IMR-90 (cell line): Measurements from ENCODE around the gene PPL. TPM values are rescaled to one million over a fixed set of nuclear protein-coding genes. Genes with fewer than 3 reads are reported as not detected.
A peak's percentile ranks its signal among the peaks of the same experiment; 100 is the strongest.

ENCODE experiments used
- ATAC-seq: fragments of 200-7000 bp; cut with Tn5 transposase; 2 replicates; pipeline ENCODE4 v1.9.1; 2020; ENCODE audit warnings: low read depth, mild to moderate bottlenecking, moderate library complexity
- BruUV-seq: library from RNA; stranded (reverse); fragments of 400-500 nt; replicated peaks from 2 replicates; lab custom pipeline; 2021; lab: Mats Ljungman, UMichigan
- CTCF ChIA-PET: fragments of 300-600 bp; formaldehyde crosslinking; extraction: SDS; loops from one replicate; lab custom pipeline; 2021; ENCODE audit warnings: antibody characterized with exemption; lab: Yijun Ruan, JAX
- POLR2A ChIA-PET: fragments of 300-600 bp; sonication (Branson Sonifier 250); formaldehyde crosslinking; loops from one replicate; lab custom pipeline; 2022; ENCODE audit warnings: antibody characterized with exemption; ENCODE audit not compliant: unreplicated experiment; lab: Charles Lee
- DNase-seq: peaks from one replicate; pipeline ENCODE4 v3.0.0; 2013
- H2AFZ ChIP-seq: replicated peaks from 2 replicates; pipeline ENCODE3; 2013; ENCODE audit warnings: low read length, mild to moderate bottlenecking; ENCODE audit not compliant: poor library complexity
- H2AK5ac ChIP-seq: 2 replicates; pipeline ENCODE4 v1.6.1; 2013; ENCODE audit warnings: low read depth, low read length, inconsistent platforms
- H2AK9ac ChIP-seq: replicated peaks from 2 replicates; pipeline ENCODE3; 2013; ENCODE audit warnings: mild to moderate bottlenecking, low read depth, low read length, moderate library complexity; ENCODE audit not compliant: poor library complexity
- H2BK120ac ChIP-seq: 2 replicates; pipeline ENCODE4 v1.6.1; 2013; ENCODE audit warnings: low read depth, low read length, inconsistent platforms
- H2BK15ac ChIP-seq: 3 replicates; pipeline ENCODE4 v1.6.1; 2013; ENCODE audit warnings: low read depth, low read length, inconsistent platforms
- H2BK20ac ChIP-seq: 2 replicates; pipeline ENCODE4 v1.6.1; 2013; ENCODE audit warnings: low read depth, mild to moderate bottlenecking, inconsistent platforms, low read length, moderate library complexity
- H2BK5ac ChIP-seq: 2 replicates; pipeline ENCODE4 v1.6.1; 2013; ENCODE audit warnings: mild to moderate bottlenecking, low read depth, low read length, inconsistent platforms; ENCODE audit not compliant: poor library complexity, severe bottlenecking
- H3K14ac ChIP-seq: replicated peaks from 2 replicates; pipeline ENCODE4 v1.6.1; 2013; ENCODE audit warnings: low read depth, low read length, inconsistent platforms
- H3K18ac ChIP-seq: 2 replicates; pipeline ENCODE4 v1.6.1; 2013; ENCODE audit warnings: low read depth, low read length, control low read depth
- H3K23ac ChIP-seq: 2 replicates; pipeline ENCODE4 v1.6.1; 2013; ENCODE audit warnings: low read depth, low read length, inconsistent platforms
- H3K27ac ChIP-seq: 2 replicates; pipeline ENCODE4 v1.5.1; 2013; ENCODE audit warnings: mild to moderate bottlenecking, control low read depth, low read length; ENCODE audit not compliant: insufficient read depth
- H3K27me3 ChIP-seq: 2 replicates; pipeline ENCODE4 v1.6.1; 2013; ENCODE audit warnings: low read length; ENCODE audit not compliant: control insufficient read depth, insufficient read depth
- H3K36me3 ChIP-seq: 2 replicates; pipeline ENCODE4 v1.6.1; 2013; ENCODE audit warnings: low read length, mixed read lengths; ENCODE audit not compliant: control insufficient read depth, insufficient read depth
- H3K4ac ChIP-seq: 2 replicates; pipeline ENCODE4 v1.6.1; 2013; ENCODE audit warnings: low read depth, low read length, inconsistent platforms
- H3K4me1 ChIP-seq: 2 replicates; pipeline ENCODE4 v1.6.1; 2013; ENCODE audit warnings: low read length, mixed read lengths; ENCODE audit not compliant: control insufficient read depth, insufficient read depth
- H3K4me2 ChIP-seq: 2 replicates; pipeline ENCODE4 v1.6.1; 2013; ENCODE audit warnings: low read depth, mild to moderate bottlenecking, control low read depth, low read length, moderate library complexity
- H3K4me3 ChIP-seq: 2 replicates; pipeline ENCODE4 v1.5.1; 2013; ENCODE audit warnings: low read depth, mild to moderate bottlenecking, control low read depth, low read length, moderate library complexity; ENCODE audit not compliant: insufficient read depth
- H3K56ac ChIP-seq: 2 replicates; pipeline ENCODE4 v1.6.1; 2013; ENCODE audit warnings: low read length, inconsistent platforms; ENCODE audit not compliant: insufficient read depth; ENCODE audit errors: extremely low read depth
- H3K79me1 ChIP-seq, 2 experiments: 2 replicates each; pipeline ENCODE4 v1.6.1; 2013; ENCODE audit warnings: low read length in 2 of 2, inconsistent platforms in 1 of 2, low read depth in 1 of 2
- H3K9ac ChIP-seq: 2 replicates; pipeline ENCODE4 v1.6.1; 2013; ENCODE audit warnings: low read depth, low read length, control low read depth
- H3K9me1 ChIP-seq: 2 replicates; pipeline ENCODE4 v1.6.1; 2013; ENCODE audit warnings: low read length, inconsistent platforms; ENCODE audit not compliant: insufficient read depth
- H3K9me3 ChIP-seq: 2 replicates; pipeline ENCODE4 v1.6.1; 2013; ENCODE audit warnings: low read length; ENCODE audit not compliant: control insufficient read depth, insufficient read depth
- H4K20me1 ChIP-seq: 2 replicates; pipeline ENCODE4 v1.6.1; 2013; ENCODE audit warnings: low read length, inconsistent platforms; ENCODE audit not compliant: insufficient read depth
- H4K5ac ChIP-seq: 2 replicates; pipeline ENCODE4 v1.6.1; 2013; ENCODE audit warnings: mild to moderate bottlenecking, low read depth, low read length, control low read depth
- H4K8ac ChIP-seq, 2 experiments: 2 replicates each; pipeline ENCODE4 v1.6.1; 2013; ENCODE audit warnings: low read depth in 2 of 2, low read length in 2 of 2, control low read depth in 1 of 2, inconsistent platforms in 1 of 2
- H4K91ac ChIP-seq: 2 replicates; pipeline ENCODE4 v1.6.1; 2013; ENCODE audit warnings: low read depth, low read length, inconsistent platforms; ENCODE audit not compliant: insufficient read depth
- BHLHE40 ChIP-seq: fragments of 150-350 bp; IDR thresholded peaks from 2 replicates; pipeline ENCODE4 v1.6.1; 2016; ENCODE audit warnings: mild to moderate bottlenecking, low read depth, low read length
- CEBPB ChIP-seq: IDR thresholded peaks from 2 replicates; pipeline ENCODE4 v1.6.1; 2012; ENCODE audit warnings: low read depth, low read length, improper control_type of control experiment
- CHD1 ChIP-seq: IDR thresholded peaks from 2 replicates; pipeline ENCODE4 v1.6.1; 2012; ENCODE audit warnings: low read depth, low read length, improper control_type of control experiment
- MAZ ChIP-seq: IDR thresholded peaks from 2 replicates; pipeline ENCODE4 v1.6.1; 2012; ENCODE audit warnings: low read depth, mild to moderate bottlenecking, low read length, improper control_type of control experiment, moderate library complexity, borderline replicate concordance
- MXI1 ChIP-seq: IDR thresholded peaks from 2 replicates; pipeline ENCODE4 v1.6.1; 2012; ENCODE audit warnings: low read depth, mild to moderate bottlenecking, low read length, moderate library complexity, borderline replicate concordance
- POLR2A ChIP-seq: IDR thresholded peaks from 2 replicates; pipeline ENCODE4 v1.6.1; 2012; ENCODE audit warnings: mild to moderate bottlenecking, low read depth, low read length
- RAD21 ChIP-seq: IDR thresholded peaks from 2 replicates; pipeline ENCODE4 v1.6.1; 2012; ENCODE audit warnings: low read length, improper control_type of control experiment
- RCOR1 ChIP-seq: IDR thresholded peaks from 2 replicates; pipeline ENCODE4 v1.6.1; 2012; ENCODE audit warnings: mild to moderate bottlenecking, low read length, improper control_type of control experiment; ENCODE audit not compliant: insufficient replicate concordance
- WGBS, 2 experiments: methylation state at CpG; one replicate each; pipeline versions ENCODE4 v1.1.5 to v1.1.7; 2013; ENCODE audit warnings: missing lambda C conversion rate in 2 of 2; ENCODE audit not compliant: insufficient read length in 1 of 2; ENCODE audit errors: extremely low coverage in 2 of 2; 5-methylcytosine and 5-hydroxymethylcytosine counted together
- dilution Hi-C: fragments of 300-500 bp; cut with HindIII; formaldehyde crosslinking; loops from one replicate; pipeline ENCODE4 v1.14.3; 2018; ENCODE audit warnings: low sequenced_read_pairs; ENCODE audit not compliant: unreplicated experiment
- in situ Hi-C: fragments of 300-500 bp; cut with MboI; formaldehyde crosslinking; loops from 3 replicates; pipeline ENCODE4 v1.14.3; 2019; ENCODE audit warnings: low sequenced_read_pairs, inconsistent platforms, mixed read lengths
- intact Hi-C: fragments of 100-400 bp; cut with micrococcal nuclease; formaldehyde crosslinking; loops from 2 replicates; pipeline ENCODE4 v1.10.0; 2022
- polyA plus RNA-seq, 3 experiments: library from polyadenylated mRNA; depleted of rRNA; stranded (reverse); fragments of >200 nt; gene quantifications; 2 replicates each; pipeline ENCODE4 v1.2.3, GENCODE V29; 2012; ENCODE audit warnings: low replicate concordance in 1 of 3
- total RNA-seq: library from RNA; depleted of rRNA; stranded (reverse); fragments of >200 nt; gene quantifications from 2 replicates; pipeline ENCODE4 v1.2.3, GENCODE V29; 2012

PPL gene
- total and polyA plus RNA-seq, 2 of the 4 experiments (the other 2 are of a cell fraction): 0.34 to 0.36 TPM

DNA sequence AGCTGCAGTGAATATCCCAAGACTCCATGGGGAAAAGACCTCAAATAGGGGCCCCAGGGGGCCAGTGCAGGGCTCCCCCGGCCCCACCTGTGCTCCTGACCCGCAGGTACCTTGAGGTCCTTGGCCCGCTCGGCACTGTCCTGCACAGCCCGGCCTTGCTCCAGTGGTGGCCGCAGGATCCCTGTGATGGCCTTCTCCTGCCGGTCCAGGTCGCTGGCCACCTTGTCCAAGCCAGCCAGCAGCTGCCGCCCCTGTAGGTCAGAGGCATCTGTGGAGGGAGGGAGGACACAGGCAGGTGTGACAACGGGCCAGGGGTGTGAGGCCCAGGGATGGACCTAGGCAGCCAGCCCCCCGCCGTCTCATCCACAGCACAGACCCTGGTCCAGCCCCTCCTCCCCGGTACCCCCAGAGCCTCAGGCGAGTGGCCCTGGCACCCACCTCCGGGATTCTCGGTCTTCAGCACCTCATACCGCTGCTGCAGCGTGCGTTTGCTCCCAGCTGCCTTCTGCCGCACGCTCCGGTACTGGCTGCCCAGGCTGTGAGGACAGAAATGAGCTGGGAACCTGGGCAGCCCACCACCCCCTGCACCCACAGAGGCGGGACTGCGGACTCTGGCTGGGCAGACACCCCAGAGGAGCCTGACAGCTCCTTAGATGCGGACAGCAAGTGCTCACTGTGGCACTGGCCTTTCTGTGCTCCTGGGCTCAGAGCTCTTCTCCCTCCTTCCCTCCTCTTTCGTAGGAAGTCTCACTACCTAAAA is 43.7 kb downstream of the PPL start (continued):
- no peak for TF ChIP-seq MXI1

DNA sequence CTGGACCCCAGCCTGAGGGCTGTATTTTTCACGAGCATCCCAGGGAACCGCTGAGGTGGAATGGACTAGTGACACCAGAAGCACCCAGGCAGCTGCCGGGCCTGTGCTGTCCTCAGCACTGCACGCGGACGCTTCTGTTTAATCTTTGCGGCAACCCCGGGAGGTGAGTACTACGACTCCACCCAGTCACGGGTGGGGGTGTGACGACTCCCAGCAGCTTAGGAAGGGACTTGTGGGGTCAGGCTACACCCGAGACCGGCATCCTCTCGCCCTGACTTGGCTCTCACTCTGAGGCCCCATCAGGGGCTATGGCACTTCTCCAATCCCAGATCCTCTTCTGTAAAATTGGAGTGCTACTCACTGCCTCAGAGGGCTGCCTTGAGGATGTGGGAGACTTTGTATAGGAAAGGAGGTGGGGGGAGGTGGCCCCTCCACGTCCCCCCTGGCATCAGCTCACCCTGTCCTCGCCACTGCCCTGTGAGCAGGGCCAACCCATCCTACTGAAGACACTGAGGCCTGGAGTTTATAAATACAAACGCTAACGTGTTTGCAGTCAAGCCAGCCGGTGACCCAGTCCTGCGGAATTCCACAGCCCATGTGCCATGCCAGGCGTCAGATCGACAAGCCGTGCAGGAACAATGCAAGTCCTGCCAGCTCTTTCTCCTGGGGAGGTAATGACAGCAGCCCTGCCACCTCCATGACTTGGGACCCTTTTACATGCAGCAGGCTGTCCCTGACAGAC is 44.4 kb downstream of the PPL start:
- H4K5ac ChIP-seq: no peak overlapping the region
- no peak overlapping the region for H3K18ac ChIP-seq
- peaks cover 4% of the 10 kb centered on the region; the same call in 1 of the 2 replicates for H3K36me3 ChIP-seq
- no peak overlapping the region for H3K4me3 ChIP-seq
- H2BK5ac ChIP-seq: no peak overlapping the region
- no peak overlapping the region for H3K14ac ChIP-seq
- CTCF ChIA-PET: interaction anchor here (0.7 kb wide), 1 partner anchor 29 kb away, joined by 3 read pairs; no protein-coding TSS in a partner anchor
- no peaks in the 10 kb centered on the region for H3K9me3 ChIP-seq
- 25% methylated on average over 5 of the region's 23 CpGs; no CpG with 5 or more reads in 1 of the 2 experiments for WGBS, 2 experiments
- H2AFZ ChIP-seq: peak overlapping the region; percentile 62
- H2BK15ac ChIP-seq: no peak overlapping the region
- peak; percentile 77 for ATAC-seq
- POLR2A ChIA-PET: no interaction called here
- H3K4me2 ChIP-seq: no peak overlapping the region; the same call in 1 of the 2 replicates
- no peak for TF ChIP-seq RCOR1
- TF ChIP-seq RAD21: no peak
- peak; percentile 75 for TF ChIP-seq BHLHE40
- TF ChIP-seq POLR2A: no peak
- peak; percentile 8; the same call in 1 of the 2 replicates for TF ChIP-seq MAZ
- no peak for TF ChIP-seq CHD1
- no peak for TF ChIP-seq CEBPB
- peaks cover 2% of the 10 kb centered on the region; the same call in 1 of the 2 replicates for H3K9me1 ChIP-seq
- H3K23ac ChIP-seq: no peak overlapping the region
- H4K8ac ChIP-seq: no peak overlapping the region
- dilution Hi-C loops (no loop called here), intact Hi-C loops (loop anchor here (2.0 kb wide), 1 partner anchor 54 kb away; no protein-coding TSS in a partner anchor), in situ Hi-C loops (no loop called here)
- H2AK9ac ChIP-seq: peak overlapping the region; percentile 31
- no peaks in the 10 kb centered on the region for H3K79me1 ChIP-seq
- no peak overlapping the region for H4K91ac ChIP-seq
- no peaks in the 10 kb centered on the region; the same call in 1 of the 2 replicates for H4K20me1 ChIP-seq
- peaks cover 8% of the 10 kb centered on the region for H3K4me1 ChIP-seq
- H2AK5ac ChIP-seq: no peak overlapping the region
- no peak overlapping the region for H2BK120ac ChIP-seq
- no peak overlapping the region for H3K56ac ChIP-seq
- H3K4ac ChIP-seq: no peak overlapping the region
- BruUV-seq: no TSS peak
- no peak overlapping the region for H3K27ac ChIP-seq
- no peak overlapping the region for H3K9ac ChIP-seq
- DNase-seq: peak; percentile 48
- H3K27me3 ChIP-seq: no peaks in the 10 kb centered on the region
- no peak overlapping the region for H2BK20ac ChIP-seq
